Activated T-cell treated with anti-CD3 and anti-CD28 coated beads for 1 hour (primary cell): Measurements from ENCODE around the gene HOXD9.

ENCODE experiments used
- DNase-seq: peaks from one replicate; pipeline ENCODE4 v3.0.0-alpha.2; 2020; ENCODE audit warnings: low read depth

Gene HOXD9

GRCh38 chr2:176138923-176139660 is 16.6 kb downstream of the HOXD9 start:
- DNase-seq = no peak

DNA sequence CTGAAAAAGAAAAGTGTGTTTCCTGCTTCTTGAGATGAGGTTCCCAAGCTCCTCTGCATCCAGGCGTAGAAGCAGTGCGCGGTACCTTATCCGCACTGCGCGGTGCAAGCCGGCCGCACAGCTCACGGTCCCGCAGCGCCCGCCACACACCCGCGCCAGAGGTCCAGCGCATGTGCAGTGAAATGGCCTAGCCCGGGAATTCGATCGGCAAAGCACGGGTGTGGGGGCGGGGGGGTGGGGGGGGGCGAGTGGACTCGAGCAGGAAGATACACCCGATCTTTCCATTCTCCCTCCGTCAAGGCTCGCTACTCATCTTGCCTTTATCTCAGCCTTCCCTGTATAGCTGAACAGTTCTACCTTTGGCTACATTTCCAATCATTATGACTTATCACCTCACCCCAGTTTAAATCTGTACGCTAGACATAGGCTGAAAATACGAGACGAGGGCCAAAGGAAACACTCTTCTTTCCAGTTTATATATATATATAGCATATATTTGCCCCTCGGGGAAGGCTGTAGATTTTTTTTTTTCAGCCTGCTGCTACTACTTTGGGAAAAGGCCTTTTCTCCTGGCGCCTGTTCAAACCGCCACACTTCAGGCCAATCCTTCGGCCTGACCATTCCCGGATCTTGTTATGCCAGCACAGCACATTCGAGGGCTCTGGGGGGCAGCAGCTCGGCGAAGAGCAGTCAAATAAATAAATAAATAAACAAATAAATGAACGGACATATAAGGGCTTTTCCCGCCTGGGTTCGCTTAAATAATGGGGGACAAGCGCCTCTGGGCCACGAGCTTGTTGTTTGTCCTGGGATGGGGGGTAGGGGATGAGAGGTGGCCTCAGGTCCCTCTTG is 17.4 kb downstream of the HOXD9 start:
- DNase-seq = no peak

DNA sequence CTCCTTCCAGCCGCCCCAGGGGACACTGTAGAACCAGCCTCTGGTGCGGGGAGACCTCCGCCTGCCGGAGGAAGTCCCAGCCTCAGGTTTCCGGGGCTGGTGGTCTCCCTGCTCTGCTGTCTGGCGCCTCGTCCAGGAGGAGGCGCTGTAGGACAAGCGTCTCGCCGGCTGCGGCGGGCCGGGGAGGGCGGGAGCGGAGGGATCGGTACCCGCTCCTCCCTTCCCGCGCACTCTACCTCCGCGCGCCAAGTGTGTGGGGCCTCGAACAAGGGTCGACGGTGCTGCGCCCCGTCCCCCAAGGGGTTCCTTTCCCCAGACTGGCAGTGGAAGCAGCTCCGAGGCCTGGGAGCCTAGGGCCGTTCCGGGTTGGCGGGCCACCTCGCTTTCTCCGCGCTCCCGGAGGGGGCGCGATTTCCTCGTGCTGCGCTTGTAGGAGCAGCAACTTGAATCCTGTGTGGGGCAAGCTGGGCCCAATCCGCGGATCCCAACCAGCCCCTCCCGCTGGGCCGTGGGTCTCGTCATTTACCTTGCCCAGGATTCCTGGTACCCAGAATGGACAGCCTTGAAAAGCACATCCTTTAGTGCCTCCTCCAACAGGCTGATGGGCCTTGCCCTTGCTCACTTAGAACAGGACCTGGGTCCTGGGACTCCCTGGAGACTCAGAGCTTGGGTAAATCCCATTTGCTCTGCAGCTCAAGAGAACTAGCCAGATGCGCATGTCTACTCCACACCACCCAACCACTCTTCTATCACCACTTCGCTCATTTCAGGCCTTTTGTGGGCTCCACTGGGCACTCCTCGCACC is 18.2 kb downstream of the HOXD9 start:
- peak; percentile 54 for DNase-seq

DNA sequence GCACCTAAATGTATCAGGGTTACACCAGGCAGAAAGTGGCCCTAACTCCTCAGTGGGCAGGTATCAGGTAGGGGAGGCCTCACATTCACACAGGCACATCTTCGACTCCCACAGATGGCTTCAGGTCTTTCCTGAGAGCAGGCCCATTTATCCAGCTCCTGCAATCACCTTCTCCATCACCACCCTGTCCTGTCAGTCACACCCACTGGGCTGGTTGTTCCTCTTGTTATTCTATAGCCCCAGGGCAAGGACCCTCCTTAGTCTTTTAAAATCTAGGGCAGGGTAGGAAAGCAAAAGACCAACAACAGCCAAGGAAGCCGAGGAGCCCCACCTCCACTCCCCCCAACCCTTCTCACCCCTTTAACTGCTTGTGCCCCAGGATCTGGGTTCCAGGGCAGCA is 19.8 kb downstream of the HOXD9 start:
- no peak for DNase-seq

DNA sequence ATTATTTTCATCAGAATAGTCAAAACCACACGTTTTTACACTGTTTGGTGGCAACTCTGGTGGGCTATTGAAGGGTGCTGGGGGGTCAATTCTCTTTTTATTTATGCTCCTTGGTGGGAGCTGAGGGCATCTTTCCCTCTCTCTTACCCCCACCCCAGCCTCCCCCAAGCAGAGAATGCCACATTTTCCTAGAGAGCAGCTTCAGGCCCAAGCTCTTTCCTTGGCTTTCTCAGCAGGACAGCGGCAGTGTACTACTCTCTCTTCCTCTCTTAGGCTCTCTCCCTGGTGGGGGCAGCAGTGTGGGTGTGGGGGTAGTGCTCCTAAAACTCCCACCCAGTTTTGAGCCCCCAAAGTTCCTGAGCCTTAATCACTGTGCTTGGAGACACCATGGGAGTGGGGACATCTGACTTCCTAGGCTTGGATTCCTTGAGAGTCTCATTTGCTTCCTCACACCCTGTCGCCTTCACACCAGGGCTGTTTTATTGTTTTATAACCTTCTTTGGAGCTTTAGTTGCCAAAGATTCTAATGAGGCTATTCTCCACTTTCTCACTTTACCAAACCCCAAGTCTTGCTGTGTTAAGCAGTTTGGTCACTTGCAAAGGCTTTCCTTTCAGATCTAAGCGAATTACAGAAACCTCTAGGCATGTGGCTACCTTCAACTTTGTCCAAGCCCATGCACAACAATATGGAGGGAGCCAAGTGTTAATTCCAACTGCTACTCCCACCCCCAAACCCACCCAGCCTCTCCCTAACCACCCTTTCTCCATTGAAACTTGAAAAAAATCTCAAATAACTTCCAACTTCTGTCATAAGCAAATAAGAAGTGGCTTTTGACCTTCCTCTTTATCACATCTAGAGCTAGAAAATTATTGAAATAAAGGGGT is 22.8 kb downstream of the HOXD9 start:
- no peak for DNase-seq

GRCh38 chr2:176146101-176146500 is 23.6 kb downstream of the HOXD9 start:
- DNase-seq = no peak

- DNase-seq = no peak
Measured at GRCh38 chr2:176146645-176147044, 24.1 kb downstream of the HOXD9 start.

- DNase-seq = no peak
Measured at GRCh38 chr2:176147210-176147799, 24.8 kb downstream of the HOXD9 start.

DNA sequence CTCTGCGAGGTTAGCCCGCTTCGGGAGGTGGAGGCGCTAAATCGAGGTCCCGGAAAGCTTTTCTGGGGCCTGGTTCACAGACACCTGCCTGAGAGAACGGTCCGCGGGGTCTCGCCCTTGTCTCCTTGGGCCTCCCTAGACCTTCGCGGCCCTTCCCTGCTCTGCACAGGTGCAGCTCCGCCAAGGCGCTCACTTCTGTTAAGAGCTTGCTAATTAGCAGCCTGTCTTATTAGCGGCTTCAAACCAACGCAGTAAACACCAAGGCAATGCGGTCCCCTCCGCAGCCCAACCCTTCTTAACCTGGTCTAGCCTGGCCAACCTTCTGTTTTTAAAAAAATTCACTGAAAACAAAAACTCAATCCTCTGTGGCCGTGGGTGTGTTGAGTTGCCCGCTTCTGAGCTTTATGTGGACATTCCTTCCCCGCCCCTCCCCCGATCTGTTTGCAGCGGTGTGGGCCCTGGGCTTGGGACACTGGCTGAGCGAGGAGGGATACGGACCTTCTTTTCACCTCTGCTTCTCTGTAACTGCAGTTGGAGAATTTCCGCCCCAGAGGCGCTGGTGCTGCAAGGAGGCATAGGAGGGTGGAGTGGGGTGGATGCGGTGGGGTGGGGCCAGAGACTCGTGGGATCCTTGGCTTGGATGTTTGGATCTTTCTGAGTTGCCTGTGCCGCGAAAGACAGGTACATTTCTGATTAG is 25.4 kb downstream of the HOXD9 start:
- no peak for DNase-seq

DNA sequence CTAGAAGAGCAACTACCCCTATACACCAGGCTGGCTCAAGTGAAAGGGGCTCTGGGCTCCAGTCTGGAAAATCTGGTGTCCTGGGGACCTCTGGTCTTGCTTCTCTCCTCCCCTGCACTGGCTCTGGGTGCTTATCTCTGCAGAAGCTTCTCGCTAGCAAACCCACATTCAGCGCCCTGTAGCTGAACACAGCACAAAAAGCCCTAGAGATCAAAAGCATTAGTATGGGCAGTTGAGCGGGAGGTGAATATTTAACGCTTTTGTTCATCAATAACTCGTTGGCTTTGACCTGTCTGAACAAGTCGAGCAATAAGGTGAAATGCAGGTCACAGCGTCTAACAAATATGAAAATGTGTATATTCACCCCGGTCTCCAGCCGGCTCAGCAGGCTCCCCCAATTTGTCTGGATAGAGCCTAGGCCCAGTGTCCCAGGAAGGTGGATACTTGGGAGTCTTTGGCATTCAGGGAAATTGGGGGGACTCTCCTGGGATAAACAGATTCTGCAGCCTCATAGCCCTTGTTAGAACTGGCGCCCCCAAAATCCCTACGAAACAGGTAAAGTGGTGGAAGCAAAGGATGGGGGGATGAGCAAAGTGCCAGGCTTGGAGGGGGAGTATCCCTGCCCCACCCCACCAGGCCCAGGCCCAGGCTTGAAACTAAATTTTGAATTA is 26.4 kb downstream of the HOXD9 start:
- DNase-seq = no peak

DNA sequence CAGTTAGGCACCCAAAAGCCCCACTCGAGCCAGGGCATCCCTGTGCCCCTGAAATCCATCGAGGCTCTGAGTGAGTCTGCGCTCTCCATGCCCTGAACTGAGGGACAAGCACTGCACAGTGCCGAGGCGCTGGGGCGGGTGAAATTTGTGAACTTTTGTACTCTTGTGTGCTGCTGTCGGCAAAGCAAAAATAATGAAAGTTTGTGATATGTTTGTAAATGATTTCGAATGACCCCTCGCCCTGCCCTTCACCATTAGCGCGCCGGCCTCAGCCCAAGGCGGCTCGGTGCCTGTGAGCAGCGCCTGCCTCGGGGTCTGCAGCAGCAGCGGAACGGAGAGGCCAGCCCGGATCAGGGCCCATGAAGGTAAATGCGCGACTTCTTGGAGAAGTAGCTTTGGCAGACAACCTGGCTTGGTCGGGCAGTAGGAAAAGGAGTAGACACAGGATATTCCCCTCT is 27.0 kb downstream of the HOXD9 start:
- DNase-seq = no peak

- no peak for DNase-seq
Measured at GRCh38 chr2:176149939-176150583, 27.5 kb downstream of the HOXD9 start.

DNA sequence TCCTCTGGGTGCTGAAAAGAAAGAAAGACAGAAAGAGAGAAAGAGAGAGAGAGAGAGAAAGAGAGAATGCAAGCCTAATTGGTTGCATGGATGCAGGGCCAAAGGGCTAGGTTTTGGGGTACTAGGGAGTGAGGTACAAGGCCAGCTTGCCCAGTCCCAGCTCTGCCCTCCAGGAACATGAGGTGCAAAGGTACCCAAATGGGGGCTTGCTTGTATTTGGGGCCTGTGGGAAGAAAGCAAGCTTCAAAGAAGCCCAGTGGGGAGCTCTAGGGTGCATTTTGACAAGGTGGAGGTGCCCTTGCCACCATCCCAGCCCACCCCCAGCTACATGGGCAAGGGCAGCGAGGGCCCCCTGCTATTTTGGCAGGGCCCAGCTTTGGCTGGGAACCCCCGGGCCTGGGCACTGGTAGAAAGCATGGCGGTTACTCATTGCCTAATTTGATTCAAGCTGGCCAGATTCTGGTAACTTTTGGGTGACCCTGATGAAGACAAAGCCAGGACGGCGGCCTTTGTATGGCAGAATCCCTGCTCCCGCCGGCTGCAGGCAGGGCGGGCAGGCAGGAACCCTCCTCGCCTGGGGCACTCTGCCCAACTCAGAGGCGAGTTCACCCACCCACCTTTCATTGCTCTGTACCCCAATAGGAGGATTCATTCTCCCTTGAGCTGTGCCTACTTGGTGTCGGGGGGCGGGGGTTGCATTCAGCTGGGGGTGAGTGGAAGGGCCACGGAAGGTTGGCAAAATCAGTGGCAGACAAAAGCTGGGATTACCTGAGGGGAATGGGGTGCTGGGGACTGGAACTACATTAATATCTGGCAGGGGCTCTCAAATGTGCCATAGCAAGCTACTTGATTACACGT is 28.3 kb downstream of the HOXD9 start:
- DNase-seq = no peak

GRCh38 chr2:176151442-176152287 is 29.1 kb downstream of the HOXD9 start, which contains the start of gene HOXD4:
Gene HOXD4 (plus strand): TSS chr2:176151550. CDS start chr2:176151634, 84 bp downstream.
- no peak for DNase-seq

GRCh38 chr2:176152350-176153181 is 30.0 kb downstream of the HOXD9 start:
- DNase-seq = no peak

DNA sequence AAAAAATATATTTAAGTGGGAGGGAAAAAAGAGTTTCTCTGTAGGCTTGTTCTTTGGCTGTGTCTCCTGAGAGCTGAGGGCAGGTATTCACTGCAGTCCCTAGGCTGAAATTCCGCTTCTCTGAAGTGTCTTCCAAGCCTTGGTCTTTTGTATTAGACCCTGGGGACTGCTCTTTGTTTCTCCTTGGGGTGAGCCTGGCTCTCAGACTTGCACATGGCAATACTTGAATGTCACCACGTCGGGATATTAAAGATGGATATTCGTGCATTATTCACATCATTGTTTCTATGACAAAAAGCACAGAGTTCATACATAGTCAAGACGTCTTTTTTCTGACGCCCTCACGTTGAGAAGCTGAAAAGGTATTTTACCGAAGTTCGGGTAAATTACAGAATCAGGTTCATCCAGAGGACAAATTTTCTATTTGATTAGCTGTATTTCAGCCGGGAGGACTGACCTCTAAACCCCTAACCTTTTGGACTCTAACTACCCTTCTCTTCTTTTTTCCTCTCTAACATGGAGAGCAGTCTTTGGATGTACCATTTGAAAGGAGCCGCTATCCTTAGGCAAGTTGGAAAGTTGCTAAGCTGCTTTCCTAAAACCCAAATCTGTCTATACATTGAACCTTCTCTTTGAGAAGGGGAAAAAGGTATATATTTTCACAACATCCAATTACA is 32.2 kb downstream of the HOXD9 start:
- no peak for DNase-seq
